ENCODE data around the gene PRKAG2.

The PRKAG2 gene

DNA sequence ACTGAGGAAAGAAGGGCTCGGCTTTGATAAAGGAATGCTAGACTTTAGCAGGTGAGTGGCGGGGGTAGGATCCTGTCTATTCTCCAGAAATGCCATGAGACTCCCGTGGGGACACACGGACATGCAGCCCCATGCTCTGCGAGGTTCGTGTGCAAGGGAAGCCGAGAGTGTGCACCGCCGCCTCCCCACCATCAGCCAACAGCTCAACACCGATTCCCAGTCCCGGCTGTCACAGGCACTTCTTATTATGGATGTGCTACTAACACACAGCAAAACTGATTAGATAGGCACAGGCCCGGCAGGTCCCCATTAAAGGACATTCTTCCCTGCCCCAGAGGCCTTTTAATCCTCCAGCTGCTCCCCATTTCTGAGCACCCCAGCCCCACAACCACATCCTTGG lies 154.4 kb downstream of the PRKAG2 start:
- TF ChIP-seq, protein P1, sequence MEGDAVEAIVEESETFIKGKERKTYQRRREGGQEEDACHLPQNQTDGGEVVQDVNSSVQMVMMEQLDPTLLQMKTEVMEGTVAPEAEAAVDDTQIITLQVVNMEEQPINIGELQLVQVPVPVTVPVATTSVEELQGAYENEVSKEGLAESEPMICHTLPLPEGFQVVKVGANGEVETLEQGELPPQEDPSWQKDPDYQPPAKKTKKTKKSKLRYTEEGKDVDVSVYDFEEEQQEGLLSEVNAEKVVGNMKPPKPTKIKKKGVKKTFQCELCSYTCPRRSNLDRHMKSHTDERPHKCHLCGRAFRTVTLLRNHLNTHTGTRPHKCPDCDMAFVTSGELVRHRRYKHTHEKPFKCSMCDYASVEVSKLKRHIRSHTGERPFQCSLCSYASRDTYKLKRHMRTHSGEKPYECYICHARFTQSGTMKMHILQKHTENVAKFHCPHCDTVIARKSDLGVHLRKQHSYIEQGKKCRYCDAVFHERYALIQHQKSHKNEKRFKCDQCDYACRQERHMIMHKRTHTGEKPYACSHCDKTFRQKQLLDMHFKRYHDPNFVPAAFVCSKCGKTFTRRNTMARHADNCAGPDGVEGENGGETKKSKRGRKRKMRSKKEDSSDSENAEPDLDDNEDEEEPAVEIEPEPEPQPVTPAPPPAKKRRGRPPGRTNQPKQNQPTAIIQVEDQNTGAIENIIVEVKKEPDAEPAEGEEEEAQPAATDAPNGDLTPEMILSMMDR (conservative IDR thresholded peaks at IDR 0.05): no peak
- H3K27ac ChIP-seq: no peak overlapping the region

DNA sequence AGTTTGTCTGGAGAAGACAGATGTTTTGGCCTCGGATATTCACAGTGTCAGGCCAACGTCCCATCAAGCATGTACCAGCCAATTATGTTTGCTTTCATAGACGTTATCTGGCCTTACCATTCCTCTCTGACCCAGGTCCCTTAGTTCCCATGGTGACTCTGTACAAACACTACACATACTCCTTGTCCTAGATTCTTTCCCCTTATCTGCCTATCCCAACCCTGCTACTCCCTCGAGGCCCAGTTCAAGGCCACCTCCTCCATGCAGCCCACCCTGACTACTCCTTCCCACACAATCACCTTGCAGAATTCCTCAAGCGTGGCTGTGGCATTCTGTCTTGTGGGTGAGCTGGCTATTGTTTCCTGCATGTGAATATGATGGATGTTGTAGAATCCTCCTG lies 155.2 kb downstream of the PRKAG2 start:
- TF ChIP-seq, protein P1 (conservative IDR thresholded peaks at IDR 0.05): no peak

DNA sequence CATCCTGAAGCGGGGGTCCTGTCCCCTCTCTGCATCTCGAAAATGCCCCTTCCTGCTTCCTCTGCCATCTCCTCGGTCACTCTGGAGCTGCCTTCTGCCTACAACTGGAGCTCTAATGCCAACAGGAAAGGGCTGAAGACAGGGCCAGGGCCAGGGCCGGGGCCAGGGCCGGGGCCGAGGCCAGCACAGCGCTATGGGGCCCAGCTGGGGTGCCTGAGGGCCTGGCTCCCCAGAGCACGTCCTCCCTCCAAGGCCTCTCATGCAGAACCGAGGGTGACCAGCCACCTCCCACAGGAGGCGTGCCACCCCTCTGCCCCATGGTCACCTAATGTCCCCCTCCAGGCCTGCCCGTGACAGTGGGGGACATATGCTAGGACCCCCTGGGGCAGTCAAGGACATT lies 155.7 kb downstream of the PRKAG2 start:
- TF ChIP-seq, protein P1 (conservative IDR thresholded peaks at IDR 0.05): no peak
- peak overlapping the region; percentile 25; the same call in 1 of the 2 replicates for H3K27ac ChIP-seq

More for the DNA sequence above, 155.2 kb downstream of the PRKAG2 start:
- peak overlapping the region; percentile 25; the same call in 1 of the 2 replicates for H3K27ac ChIP-seq

DNA sequence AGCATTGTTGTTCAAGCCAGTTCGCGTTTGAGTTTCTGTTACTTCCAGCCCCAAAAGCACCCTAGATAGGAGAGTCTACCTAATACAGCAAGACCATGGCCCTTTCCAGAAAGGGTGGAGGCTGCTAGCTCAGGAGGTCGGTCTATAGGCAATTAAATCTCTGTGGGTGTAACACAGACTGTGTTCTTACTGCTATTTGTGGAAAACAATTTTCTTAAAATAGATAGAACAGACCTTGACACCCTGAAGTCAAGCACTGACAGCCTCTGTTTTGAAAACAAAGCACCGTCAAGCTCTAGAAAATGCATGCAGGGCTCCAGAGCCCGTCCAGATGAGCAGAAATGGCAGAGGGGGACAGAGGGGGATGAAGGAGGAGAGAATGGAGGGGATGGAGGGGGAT lies 156.6 kb downstream of the PRKAG2 start:
- TF ChIP-seq, protein P1 (conservative IDR thresholded peaks at IDR 0.05): no peak

DNA sequence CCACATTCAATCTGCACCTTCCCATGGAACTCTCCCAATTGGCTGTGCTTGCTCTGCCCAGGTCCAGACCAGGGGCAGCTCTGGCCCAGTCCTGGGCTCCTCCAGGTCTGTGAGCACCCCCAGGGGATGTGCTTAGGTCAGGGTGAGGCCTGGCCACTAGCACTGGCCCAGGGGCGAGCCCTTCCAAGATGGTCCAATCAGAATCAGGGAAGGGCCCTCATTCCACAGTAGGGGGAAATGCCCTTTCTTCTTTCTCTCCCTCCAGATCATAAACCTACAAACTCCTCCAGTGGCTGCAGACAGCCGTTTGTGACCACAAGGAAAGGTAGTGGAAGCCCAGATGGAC lies 157.0 kb downstream of the PRKAG2 start:
- TF ChIP-seq, protein P1 (conservative IDR thresholded peaks at IDR 0.05): no peak

More for the DNA sequence above, 156.6 kb downstream of the PRKAG2 start:
- no peak overlapping the region for H3K27ac ChIP-seq

DNA sequence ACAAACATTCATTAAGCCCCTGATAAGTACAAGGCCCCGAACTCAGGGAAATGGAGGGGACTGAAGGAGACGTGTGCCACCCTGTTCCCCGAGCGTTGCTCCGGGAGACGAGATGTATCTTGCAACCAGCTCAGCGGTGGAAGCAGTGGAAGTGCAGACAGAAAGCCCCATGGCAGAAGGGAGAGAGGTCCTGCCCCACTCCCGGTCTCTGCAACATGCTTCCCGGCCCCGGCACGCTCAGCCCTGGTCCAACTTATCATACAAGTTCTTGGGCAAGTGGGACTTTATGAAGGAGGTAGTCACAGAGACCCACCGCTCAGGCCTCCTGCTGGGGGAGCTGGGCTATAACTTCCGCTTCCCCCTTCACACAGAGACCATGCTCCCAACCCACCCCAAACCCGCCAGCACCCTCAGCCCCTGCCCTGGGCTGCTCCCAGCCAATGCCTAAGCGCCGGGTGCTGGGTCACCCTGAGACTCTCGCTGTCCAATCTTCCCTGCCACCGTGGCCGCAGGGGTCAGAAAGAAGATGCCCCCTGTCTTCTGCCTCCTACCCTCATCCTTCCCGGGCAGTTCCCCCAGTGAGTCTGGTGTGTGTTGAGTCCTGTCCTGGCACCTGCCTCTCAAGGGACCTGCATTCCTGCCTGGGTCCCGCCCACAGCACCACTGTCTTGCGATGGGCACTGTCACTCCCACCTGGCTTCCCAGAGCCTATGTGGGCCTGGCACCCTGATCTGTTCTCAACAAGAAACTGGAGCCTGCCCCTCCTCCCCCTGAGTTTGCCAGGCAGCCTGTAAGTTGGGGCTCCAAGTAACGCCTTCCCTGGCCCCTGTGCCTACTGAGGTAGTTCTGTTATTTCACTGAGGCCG lies 157.7 kb downstream of the PRKAG2 start:
- no peak overlapping the region for H3K27ac ChIP-seq
- TF ChIP-seq, protein P1 (conservative IDR thresholded peaks at IDR 0.05): no peak

More for the DNA sequence above, 157.0 kb downstream of the PRKAG2 start:
- no peak overlapping the region for H3K27ac ChIP-seq

DNA sequence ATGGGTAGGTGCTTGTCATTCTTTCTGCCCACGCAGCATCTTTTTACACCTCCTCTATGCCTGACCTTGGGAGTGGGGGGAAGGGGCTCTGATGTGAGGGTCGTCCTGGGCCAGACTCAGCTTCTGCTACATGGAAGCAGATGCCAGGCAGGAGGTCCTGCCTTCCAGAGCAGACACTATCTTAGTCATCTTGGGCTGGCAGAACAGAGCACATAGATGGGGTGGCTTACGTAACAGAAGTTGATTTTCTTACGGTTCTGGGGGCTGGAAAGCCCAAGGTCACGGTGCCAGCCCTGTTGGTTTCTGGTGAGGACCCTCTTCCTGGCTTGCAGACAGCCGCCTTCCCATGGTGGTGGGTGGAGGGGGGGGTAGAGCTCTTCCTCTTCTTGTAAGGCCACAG lies 159.0 kb downstream of the PRKAG2 start:
- H3K27ac ChIP-seq: peak overlapping the region; percentile 19
- TF ChIP-seq, protein P1 (conservative IDR thresholded peaks at IDR 0.05): no peak

All from VCaP (cell line).